AML-193 (cell line): Measurements from ENCODE around the gene DDX3X.
A peak's percentile ranks its signal among the peaks of the same experiment; 100 is the strongest.
"Not testable (repeated sequence)": the region's sequence is repeated elsewhere in the genome, so short reads cannot be mapped to it uniquely, and the experiment has no call there.

Source experiments
- DNase-seq, 2 experiments: peaks; one replicate each; lab custom pipeline; 2025; lab: John Stamatoyannopoulos, UW

DDX3X gene

GRCh38 chrX:41373989-41374606, 40.1 kb downstream of the DDX3X start:
- no peak for DNase-seq

DNA sequence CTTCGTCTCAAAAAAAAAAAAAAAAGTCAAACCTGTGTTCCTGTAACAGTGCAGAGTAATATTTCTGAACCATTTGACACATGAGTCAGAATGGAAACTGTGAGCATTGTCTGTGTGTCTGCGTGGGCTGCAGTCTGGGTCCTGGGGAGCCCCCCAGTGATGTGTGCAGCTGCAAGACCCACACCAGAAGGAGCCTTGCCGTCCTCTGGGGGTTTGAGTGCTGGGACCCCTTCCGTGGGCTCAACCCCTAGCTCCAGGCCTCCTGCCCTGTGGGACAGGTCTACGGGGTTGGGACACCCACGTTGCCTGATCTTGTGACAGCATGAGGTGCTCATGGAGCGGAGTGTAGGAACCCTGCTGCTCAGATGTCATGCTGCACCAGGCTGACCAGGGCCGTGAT, 43.7 kb downstream of the DDX3X start:
- no peak for DNase-seq

DNA sequence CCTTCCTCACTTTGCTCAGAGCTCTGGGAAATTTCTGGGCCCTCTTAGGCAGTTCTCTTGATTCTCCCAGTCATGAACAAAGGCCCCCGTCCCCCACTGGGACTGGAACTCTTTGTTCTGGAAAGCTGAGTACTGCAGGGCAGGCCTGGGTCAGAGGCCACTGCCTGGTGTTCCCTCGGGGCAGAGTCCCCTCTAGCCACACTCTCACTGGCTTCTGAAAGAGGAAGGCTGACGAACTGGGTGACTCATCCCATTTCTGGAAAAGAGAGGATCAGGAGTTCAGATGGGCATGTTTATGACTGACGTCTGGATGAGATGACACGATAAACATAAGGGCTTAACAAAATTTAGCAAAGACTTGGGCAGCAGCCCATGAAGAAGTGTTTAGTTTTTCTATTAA, 47.7 kb downstream of the DDX3X start:
- DNase-seq, result no peak

- no peak for DNase-seq
These were observed 49.0 kb downstream of the DDX3X start for GRCh38 chrX:41382714-41383645.

GRCh38 chrX:41384051-41384705, 50.2 kb downstream of the DDX3X start:
- peak; percentile 57 to 71 for DNase-seq

DNA sequence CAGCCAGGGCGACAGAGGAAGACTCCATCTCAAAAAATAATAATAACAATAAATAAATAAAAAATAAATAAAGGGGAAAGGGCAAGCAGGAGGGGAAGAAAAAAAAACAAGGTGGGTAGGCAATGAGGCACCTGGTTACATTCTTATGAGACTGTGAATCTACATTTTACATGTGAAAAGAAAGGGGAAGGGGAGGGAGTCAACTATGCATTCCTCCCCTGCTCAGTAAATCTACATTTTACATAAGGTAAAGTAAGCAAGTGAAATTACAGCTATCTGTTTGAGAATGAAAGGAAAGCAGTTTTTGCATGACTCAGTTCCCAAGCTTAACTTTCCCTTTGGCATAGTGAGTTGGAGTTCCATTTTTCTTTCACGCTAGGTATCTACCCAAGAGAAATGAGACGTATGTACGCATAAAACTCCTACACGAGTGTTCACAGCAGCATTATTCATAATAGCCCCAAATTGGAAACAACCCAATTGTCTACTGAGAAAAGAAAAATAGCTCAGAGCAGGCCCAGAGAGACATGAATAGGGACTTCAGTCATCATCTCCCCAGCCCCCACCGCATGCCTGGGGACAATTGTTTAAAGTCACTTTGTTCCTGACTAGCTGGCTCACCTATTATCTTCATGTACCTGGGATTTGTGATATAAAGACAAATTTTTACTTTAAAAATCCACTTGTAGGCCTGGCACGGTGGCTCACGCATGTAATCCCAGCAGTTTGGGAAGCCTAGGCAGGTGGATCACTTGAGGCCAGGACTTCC, 52.4 kb downstream of the DDX3X start:
- no peak for DNase-seq

GRCh38 chrX:41388543-41388942, 54.6 kb downstream of the DDX3X start:
- DNase-seq, result no peak

DNA sequence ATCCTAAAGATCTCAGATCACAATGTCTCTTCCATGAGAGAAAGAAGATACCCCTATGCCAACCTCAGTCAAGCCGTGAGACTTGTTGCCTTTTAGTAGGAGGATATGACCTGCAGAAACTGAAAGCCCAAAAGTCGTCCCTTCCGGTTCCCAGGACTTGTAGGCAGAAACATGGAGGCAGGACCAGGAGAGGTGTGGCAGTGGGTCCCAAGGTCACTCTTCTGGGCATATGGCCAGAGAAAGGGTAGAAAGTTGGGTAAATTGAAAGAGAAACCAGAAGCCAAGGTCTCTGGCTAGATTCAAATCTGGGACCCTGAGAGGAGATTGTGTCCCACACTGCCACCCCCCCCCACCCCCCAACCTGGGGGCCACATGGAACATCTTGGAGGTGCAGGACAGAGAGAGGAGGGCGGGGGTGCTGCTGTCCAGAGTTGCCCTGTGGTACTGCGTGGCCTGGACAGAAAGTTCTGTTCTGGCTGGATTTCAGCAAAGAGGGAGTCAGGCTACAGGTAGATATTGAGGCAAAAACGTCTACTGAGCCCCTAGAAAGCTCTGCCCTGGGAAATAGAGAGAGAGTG, 55.4 kb downstream of the DDX3X start:
- DNase-seq, result no peak

DNA sequence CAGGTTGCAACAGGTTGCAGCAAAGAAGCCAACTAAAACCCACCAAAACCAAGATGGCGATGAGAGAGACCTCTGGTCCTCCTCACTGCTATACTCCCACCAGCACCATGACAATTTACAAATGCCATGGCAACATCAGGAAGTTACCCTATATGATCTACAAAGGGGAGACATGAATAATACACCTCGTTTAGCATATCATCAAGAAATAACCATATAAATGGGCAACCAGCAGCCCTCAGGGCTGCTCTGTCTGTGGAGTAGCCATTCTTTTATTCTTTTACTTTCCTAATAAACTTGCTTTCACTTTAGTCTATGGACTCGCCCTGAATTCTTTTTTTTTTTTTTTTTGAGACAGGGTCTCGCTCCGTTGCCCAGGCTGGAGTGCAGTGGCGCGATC, 56.6 kb downstream of the DDX3X start:
- DNase-seq, result not testable (repeated sequence)

DNA sequence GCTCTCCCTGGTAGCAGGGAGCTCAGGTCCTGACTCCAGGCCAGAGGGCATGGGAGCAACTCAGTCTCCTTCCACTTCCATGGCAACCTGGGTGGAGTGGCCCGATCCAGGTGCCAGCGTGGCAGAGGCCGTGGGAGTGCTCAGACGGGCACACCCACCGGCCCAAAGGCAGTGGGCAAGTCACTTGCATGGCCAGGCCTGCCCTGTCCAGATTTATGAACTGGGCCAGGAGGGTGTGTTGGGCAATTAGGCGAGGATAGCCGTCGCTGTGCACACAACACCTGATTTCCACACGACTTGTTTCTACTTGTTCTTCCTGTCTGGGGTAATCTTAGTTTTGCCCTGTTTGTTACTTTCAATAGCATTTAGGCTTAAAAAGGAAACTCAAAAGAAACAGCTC, 57.6 kb downstream of the DDX3X start:
- no peak for DNase-seq

DNA sequence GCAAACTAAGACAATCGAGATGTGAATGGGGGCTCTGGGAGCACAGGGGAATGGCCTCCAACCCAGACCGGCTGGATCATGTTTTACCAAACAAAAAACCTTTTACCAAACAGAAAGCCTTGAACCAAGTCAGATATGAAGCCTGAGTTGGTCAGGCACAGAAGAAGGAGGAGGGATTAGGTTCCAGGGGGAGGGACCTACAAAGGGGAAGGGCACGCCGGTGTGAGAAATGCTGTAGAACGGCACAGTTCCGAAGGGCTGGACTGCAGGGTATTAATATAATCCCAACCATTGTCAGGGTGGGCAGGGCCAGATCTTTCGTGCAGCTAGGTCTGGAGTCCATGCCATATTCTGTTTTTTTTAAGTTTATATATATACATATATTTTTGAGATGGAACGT, 60.3 kb downstream of the DDX3X start:
- DNase-seq, result no peak

- no peak for DNase-seq
These were observed 63.3 kb downstream of the DDX3X start for GRCh38 chrX:41397219-41397618.

GRCh38 chrX:41397768-41398167, 63.8 kb downstream of the DDX3X start:
- DNase-seq, result no peak

- DNase-seq, result not testable (repeated sequence)
These were observed 68.6 kb downstream of the DDX3X start for GRCh38 chrX:41402556-41402955.

DNA sequence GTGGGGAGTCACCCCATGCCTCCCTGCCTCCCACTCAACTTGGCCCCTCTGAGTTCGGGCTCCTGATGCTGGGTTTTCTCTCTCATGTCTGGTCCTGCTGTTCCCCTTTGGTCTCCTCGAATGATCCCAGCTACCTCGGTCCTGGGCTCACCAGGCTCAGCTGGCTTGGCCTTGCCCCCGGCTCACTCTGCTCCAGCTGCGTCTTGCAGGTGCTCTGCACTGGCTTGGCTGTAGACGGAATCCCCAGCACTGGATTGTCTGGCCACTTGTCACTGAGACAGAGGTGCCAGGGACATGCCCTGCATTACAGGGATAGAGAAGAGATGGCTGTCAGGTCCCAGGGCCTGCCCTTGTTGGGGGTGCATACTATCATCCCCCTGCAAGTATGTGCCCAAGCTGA, 71.6 kb downstream of the DDX3X start:
- DNase-seq, result no peak

GRCh38 chrX:41406201-41406600, 72.2 kb downstream of the DDX3X start:
- DNase-seq, result no peak

GRCh38 chrX:41407816-41408215, 73.9 kb downstream of the DDX3X start:
- no peak for DNase-seq

DNA sequence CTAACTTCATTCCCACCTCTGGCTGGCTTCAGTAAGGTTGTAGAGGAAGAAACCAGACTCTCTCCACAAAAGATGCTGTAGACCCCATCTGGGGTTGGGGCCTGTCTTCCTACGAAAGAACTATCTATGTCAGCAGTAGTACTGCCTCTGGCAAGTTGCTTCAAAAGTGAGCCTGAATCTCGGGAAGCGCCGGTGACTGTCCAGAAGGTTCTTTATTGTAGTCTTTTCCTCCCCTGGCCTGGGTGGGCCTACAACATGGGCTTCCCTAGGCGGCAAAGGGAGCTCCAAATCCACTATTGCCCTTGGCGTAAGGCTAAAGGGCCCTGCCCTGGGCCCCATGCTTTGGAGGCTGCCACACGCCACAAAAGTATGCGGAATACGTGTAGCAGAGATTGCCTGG, 74.6 kb downstream of the DDX3X start:
- no peak for DNase-seq

DNA sequence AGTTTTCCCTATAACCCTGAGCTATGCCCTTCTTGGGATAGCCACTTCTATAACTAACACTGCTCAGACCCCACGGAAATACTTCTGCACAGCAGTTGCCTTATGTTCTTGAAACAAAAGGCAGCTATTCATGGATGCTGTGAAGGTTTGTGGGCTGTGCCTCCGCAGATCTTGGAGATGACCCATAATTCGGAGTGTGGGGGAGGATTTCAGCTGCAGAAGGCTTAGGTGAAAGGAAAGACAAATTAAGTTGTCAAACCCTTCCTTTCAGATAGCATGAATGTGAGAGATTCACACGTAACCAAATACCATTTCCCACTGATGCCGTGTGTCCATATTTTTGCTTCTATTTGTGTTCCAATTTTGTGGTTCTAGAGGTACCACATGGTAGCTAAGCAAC, 75.0 kb downstream of the DDX3X start:
- no peak for DNase-seq

DNA sequence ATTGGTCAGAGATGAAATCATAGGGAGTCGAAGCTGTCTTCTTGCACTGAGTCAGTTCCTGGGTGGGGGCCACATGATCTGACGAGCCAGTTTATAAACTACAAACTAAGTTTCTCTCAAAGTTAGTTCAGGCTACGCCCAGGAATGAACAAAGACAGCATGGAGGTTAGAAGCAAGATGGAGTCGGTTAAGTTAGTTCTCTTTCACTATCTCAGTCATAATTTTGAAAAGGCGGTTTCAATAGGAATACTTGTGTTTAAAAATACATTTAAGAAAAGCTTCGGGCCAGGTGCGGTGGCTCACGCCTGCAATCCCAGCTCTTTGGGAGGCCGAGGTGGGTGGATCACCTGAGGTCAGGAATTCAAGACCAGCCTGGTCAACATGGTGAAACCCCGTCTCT, 77.3 kb downstream of the DDX3X start:
- not testable (repeated sequence) for DNase-seq

GRCh38 chrX:41412261-41413081, 78.5 kb downstream of the DDX3X start:
- peak; percentile 4 to 10 for DNase-seq
